ENCODE results near the gene CTNNA3. TPM values are rescaled to one million over a fixed set of nuclear protein-coding genes. Genes with fewer than 3 reads are reported as not detected.
"Not testable (repeated sequence)": the region's sequence is repeated elsewhere in the genome, so short reads cannot be mapped to it uniquely, and the experiment has no call there.

Gene CTNNA3
- total and polyA plus RNA-seq, 2 donors (not counting 3 experiments of a cell fraction or from before 2014, with no cell fraction given): not detected

DNA sequence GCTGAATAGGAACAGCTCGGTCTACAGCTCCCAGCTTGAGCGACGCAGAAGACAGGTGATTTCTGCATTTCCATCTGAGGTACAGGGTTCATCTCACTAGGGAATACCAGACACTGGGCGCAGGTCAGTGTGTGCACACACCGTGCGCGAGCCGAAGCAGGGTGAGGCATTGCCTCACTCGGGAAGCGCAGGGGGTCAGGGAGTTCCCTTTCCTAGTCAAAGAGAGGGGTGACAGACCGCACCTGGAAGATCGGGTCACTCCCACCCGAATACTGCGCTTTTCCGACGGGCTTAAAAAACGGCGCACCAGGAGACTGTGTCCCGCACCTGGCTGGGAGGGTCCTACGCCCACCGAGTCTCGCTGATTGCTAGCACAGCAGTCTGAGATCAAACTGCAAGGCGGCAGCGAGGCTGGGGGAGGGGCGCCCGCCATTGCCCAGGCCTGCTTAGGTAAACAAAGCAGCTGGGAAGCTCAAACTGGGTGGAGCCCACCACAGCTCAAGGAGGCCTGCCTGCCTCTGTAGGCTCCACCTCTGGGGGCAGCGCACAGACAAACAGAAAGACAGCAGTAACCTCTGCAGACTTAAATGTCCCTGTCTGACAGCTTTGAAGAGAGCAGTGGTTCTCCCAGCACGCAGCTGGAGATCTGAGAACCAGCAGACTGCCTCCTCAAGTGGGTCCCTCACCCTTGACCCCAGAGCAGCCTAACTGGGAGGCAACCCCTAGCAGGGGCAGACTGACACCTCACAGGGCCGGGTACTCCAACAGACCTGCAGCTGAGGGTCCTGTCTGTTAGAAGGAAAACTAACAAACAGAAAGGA is 465.1 kb downstream of the CTNNA3 start:
- CTCF ChIA-PET; H2AFZ ChIP-seq (ENCODE audit: low read depth, low read length); BruUV-seq (replicated peaks); H4K20me1 ChIP-seq (replicated peaks; ENCODE audit: control insufficient read depth, extremely low read depth, insufficient read depth, low read length); H3K4me1 ChIP-seq (ENCODE audit: control insufficient read depth, extremely low read depth, insufficient read depth, low read length); intact Hi-C loops (cut with micrococcal nuclease); H3K27me3 ChIP-seq (ENCODE audit: control insufficient read depth in 2 of 2, insufficient read depth in 2 of 2, low read length in 2 of 2); POLR2A ChIA-PET; H3K4me2 ChIP-seq (ENCODE audit: insufficient read depth, low read length); DNase-seq (ENCODE audit: low read depth, low spot score); H3K4me3 ChIP-seq (replicated peaks in 1 of 3; ENCODE audit: insufficient read depth in 1 of 3, low read depth in 1 of 3, low read length in 3 of 3); H3K9ac ChIP-seq (replicated peaks; ENCODE audit: extremely low read depth, insufficient read depth, low read length); H3K27ac ChIP-seq (ENCODE audit: insufficient read depth, low read depth, low read length); H3K9me1 ChIP-seq (replicated peaks; ENCODE audit: control insufficient read depth, extremely low read depth, insufficient read depth, low read length); H3K9me3 ChIP-seq (replicated peaks; ENCODE audit: control insufficient read depth, insufficient read depth, low read length); FAIRE-seq; dilution Hi-C loops (cut with MboI; ENCODE audit: extremely low pct_ligation_motif_present, low sequenced_read_pairs); H3K79me2 ChIP-seq (ENCODE audit: control insufficient read depth, insufficient read depth, low read length); H3K36me3 ChIP-seq (ENCODE audit: control insufficient read depth in 2 of 2, extremely low read depth in 1 of 2, insufficient read depth in 2 of 2, low read length in 2 of 2): not testable (repeated sequence)

DNA sequence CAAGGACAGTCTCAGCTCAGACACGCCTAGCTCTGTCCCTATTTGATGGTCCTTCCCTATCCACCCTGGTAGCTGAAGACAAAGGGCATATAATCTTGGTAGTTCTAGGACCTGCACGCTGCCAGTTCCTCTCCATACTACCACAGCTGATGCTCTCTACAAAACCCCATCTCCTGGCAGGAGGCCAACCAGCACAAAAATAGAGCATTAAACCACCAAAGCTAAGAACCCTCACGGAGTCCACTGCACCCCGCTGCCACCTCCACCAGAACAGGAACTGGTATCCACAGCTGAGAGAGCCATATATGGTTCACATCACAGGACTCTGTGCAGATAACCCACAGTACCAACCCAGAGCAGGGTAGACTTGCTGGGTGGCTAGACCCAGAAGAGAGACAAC is 470.8 kb downstream of the CTNNA3 start:
- Histone ChIP-seq H3K4me2 (ENCODE audit: insufficient read depth, low read length) (no peak overlapping the region), H3K9me3 (replicated peaks; ENCODE audit: control insufficient read depth, insufficient read depth, low read length) (no peaks in the 10 kb centered on the region), H2AFZ (ENCODE audit: low read depth, low read length) (no peak overlapping the region), H4K20me1 (replicated peaks; ENCODE audit: control insufficient read depth, extremely low read depth, insufficient read depth, low read length) (no peaks in the 10 kb centered on the region), H3K9ac (replicated peaks; ENCODE audit: extremely low read depth, insufficient read depth, low read length) (no peak overlapping the region), H3K9me1 (replicated peaks; ENCODE audit: control insufficient read depth, extremely low read depth, insufficient read depth, low read length) (no peaks in the 10 kb centered on the region), H3K79me2 (ENCODE audit: control insufficient read depth, insufficient read depth, low read length) (no peaks in the 10 kb centered on the region), H3K4me3 (replicated peaks in 1 of 3; ENCODE audit: insufficient read depth in 1 of 3, low read depth in 1 of 3, low read length in 3 of 3) (no peak overlapping the region), H3K4me1 (ENCODE audit: control insufficient read depth, extremely low read depth, insufficient read depth, low read length) (no peaks in the 10 kb centered on the region), H3K36me3 (ENCODE audit: control insufficient read depth in 2 of 2, extremely low read depth in 1 of 2, insufficient read depth in 2 of 2, low read length in 2 of 2) (no peaks in the 10 kb centered on the region), H3K27ac (ENCODE audit: insufficient read depth, low read depth, low read length) (no peak overlapping the region), H3K27me3 (ENCODE audit: control insufficient read depth in 2 of 2, insufficient read depth in 2 of 2, low read length in 2 of 2) (no peaks in the 10 kb centered on the region)
- dilution Hi-C loops (cut with MboI; ENCODE audit: extremely low pct_ligation_motif_present, low sequenced_read_pairs): no loop called here
- DNase-seq (ENCODE audit: low read depth, low spot score): no peak
- ChIA-PET CTCF (no interaction called here), POLR2A (no interaction called here)
- FAIRE-seq: no peak
- no TSS peak for BruUV-seq (replicated peaks)
- intact Hi-C loops (cut with micrococcal nuclease): no loop called here
- TF ChIP-seq GATA2 (IDR thresholded peaks at IDR 0.05; ENCODE audit: insufficient read depth, insufficient read length, low read depth, low read length) (no peak), FOS (IDR thresholded peaks at IDR 0.05; ENCODE audit: borderline replicate concordance, insufficient read depth, low read length) (no peak), EZH2 (IDR thresholded peaks at IDR 0.05; ENCODE audit: borderline replicate concordance, low read depth, low read length, severe bottlenecking) (no peak), MYC (IDR thresholded peaks at IDR 0.05; ENCODE audit: low read depth, low read length) (no peak), JUN (IDR thresholded peaks at IDR 0.05; ENCODE audit: borderline replicate concordance, insufficient read depth, insufficient read length, low read depth) (no peak), POLR2AphosphoS5 (IDR thresholded peaks at IDR 0.05; ENCODE audit: insufficient read depth, low read depth, low read length) (no peak), POLR2A (IDR thresholded peaks at IDR 0.05; ENCODE audit: low read depth, low read length) (no peak)
- TF ChIP-seq, protein P1, sequence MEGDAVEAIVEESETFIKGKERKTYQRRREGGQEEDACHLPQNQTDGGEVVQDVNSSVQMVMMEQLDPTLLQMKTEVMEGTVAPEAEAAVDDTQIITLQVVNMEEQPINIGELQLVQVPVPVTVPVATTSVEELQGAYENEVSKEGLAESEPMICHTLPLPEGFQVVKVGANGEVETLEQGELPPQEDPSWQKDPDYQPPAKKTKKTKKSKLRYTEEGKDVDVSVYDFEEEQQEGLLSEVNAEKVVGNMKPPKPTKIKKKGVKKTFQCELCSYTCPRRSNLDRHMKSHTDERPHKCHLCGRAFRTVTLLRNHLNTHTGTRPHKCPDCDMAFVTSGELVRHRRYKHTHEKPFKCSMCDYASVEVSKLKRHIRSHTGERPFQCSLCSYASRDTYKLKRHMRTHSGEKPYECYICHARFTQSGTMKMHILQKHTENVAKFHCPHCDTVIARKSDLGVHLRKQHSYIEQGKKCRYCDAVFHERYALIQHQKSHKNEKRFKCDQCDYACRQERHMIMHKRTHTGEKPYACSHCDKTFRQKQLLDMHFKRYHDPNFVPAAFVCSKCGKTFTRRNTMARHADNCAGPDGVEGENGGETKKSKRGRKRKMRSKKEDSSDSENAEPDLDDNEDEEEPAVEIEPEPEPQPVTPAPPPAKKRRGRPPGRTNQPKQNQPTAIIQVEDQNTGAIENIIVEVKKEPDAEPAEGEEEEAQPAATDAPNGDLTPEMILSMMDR (IDR thresholded peaks at IDR 0.05; ENCODE audit: extremely low read depth in 1 of 2, insufficient read depth in 1 of 2, low read depth in 1 of 2, low read length in 2 of 2): no peak
- TF ChIP-seq, protein P2, sequence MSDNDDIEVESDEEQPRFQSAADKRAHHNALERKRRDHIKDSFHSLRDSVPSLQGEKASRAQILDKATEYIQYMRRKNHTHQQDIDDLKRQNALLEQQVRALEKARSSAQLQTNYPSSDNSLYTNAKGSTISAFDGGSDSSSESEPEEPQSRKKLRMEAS (IDR thresholded peaks at IDR 0.05; ENCODE audit: insufficient read depth, insufficient read length): no peak
